ENCODE results near the gene NME7.

DNA sequence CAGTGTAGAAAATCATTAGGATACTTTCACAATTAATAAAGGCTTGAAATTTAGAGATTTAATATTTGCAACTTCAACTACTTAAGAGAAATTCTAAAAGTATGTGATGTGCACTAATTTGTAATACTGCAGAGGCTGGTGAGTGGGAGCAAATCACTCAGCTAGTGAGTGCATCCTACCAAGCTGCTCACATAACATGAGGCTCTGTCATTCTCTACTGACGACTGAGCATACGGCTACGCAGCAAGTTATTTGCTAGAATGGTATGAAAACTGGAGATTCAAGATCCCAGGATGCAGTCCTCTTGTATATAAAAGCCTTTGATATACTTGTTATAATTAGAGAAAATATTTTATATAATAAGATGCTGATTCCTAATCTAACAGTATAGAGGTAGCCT lies 171.0 kb downstream of the NME7 start:
- TF ChIP-seq, protein P1, sequence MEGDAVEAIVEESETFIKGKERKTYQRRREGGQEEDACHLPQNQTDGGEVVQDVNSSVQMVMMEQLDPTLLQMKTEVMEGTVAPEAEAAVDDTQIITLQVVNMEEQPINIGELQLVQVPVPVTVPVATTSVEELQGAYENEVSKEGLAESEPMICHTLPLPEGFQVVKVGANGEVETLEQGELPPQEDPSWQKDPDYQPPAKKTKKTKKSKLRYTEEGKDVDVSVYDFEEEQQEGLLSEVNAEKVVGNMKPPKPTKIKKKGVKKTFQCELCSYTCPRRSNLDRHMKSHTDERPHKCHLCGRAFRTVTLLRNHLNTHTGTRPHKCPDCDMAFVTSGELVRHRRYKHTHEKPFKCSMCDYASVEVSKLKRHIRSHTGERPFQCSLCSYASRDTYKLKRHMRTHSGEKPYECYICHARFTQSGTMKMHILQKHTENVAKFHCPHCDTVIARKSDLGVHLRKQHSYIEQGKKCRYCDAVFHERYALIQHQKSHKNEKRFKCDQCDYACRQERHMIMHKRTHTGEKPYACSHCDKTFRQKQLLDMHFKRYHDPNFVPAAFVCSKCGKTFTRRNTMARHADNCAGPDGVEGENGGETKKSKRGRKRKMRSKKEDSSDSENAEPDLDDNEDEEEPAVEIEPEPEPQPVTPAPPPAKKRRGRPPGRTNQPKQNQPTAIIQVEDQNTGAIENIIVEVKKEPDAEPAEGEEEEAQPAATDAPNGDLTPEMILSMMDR (IDR thresholded peaks at IDR 0.05), result no peak
- TF ChIP-seq POLR2A (IDR thresholded peaks at IDR 0.05) (no peak), POLR2AphosphoS5 (IDR thresholded peaks at IDR 0.05; ENCODE audit: insufficient read depth in 1 of 2, low read depth in 1 of 2) (no peak)

All from vagina (tissue), 2 donors.